CD4-positive, alpha-beta memory T cell (primary cell): ENCODE measurements around the gene RNF207. TPM values are rescaled to one million over a fixed set of nuclear protein-coding genes. Genes with fewer than 3 reads are reported as not detected.

Experiments used
- CTCF ChIA-PET: fragments of 350-600 bp; sonication (Branson Sonifier 250); formaldehyde crosslinking; loops from one replicate; lab custom pipeline; 2021; ENCODE audit warnings: inconsistent platforms; ENCODE audit not compliant: partially characterized antibody; lab: Charles Lee
- POLR2A ChIA-PET: fragments of 350-600 bp; sonication (Branson Sonifier 250); formaldehyde crosslinking; loops from one replicate; lab custom pipeline; 2021; ENCODE audit not compliant: partially characterized antibody; lab: Charles Lee
- DNase-seq, 5 donors: peaks; one replicate each; pipeline versions ENCODE4 v3.0.0 to v3.0.0-alpha.2; 2020 to 2022; ENCODE audit warnings: mixed read lengths in 1 of 5
- H3K27ac ChIP-seq: one replicate; pipeline ENCODE4 v1.7.0; 2013; ENCODE audit warnings: low read depth, low read length
- H3K27me3 ChIP-seq: 2 replicates; pipeline ENCODE4 v1.7.0; 2013; ENCODE audit warnings: mild to moderate bottlenecking, low read length, moderate library complexity; ENCODE audit not compliant: insufficient read depth
- H3K36me3 ChIP-seq: 2 replicates; pipeline ENCODE4 v1.7.0; 2013; ENCODE audit warnings: mild to moderate bottlenecking, low read length, moderate library complexity; ENCODE audit not compliant: insufficient read depth
- H3K4me1 ChIP-seq: 2 replicates; pipeline ENCODE4 v1.7.0; 2013; ENCODE audit warnings: mild to moderate bottlenecking, low read length, moderate library complexity; ENCODE audit not compliant: insufficient read depth
- H3K4me3 ChIP-seq, 2 donors: one replicate each; pipeline ENCODE4 v1.7.0; 2013; ENCODE audit warnings: low read length in 2 of 2, mild to moderate bottlenecking in 1 of 2
- H3K9me3 ChIP-seq, 2 donors: one replicate each; pipeline ENCODE4 v1.7.0; 2013; ENCODE audit warnings: low read length in 2 of 2, control low read depth in 1 of 2; ENCODE audit not compliant: control insufficient read depth in 1 of 2
- H3K27ac Mint-ChIP-seq, 7 donors: one replicate each; pipeline ENCODE4 v1.8.0; 2020 to 2021; ENCODE audit warnings: mixed read lengths in 7 of 7, mild to moderate bottlenecking in 6 of 7, inconsistent platforms in 3 of 7, moderate library complexity in 3 of 7
- H3K27me3 Mint-ChIP-seq, 2 donors: one replicate each; pipeline ENCODE4 v1.8.0; 2020 to 2021; ENCODE audit warnings: mixed read lengths in 2 of 2
- H3K36me3 Mint-ChIP-seq, 2 donors: one replicate each; pipeline ENCODE4 v1.8.0; 2020 to 2021; ENCODE audit warnings: mixed read lengths in 2 of 2, inconsistent platforms in 1 of 2, mild to moderate bottlenecking in 1 of 2
- H3K4me1 Mint-ChIP-seq, 4 donors: one replicate each; pipeline ENCODE4 v1.8.0; 2020 to 2021; ENCODE audit warnings: mixed read lengths in 4 of 4, mild to moderate bottlenecking in 1 of 4
- H3K4me3 Mint-ChIP-seq, 8 donors: one replicate each; pipeline ENCODE4 v1.8.0; 2020 to 2021; ENCODE audit warnings: mixed read lengths in 8 of 8, mild to moderate bottlenecking in 7 of 8, moderate library complexity in 6 of 8, inconsistent platforms in 3 of 8
- H3K9me3 Mint-ChIP-seq, 8 donors: one replicate each; pipeline ENCODE4 v1.8.0; 2020 to 2021; ENCODE audit warnings: mixed read lengths in 8 of 8, mild to moderate bottlenecking in 5 of 8, inconsistent platforms in 3 of 8, moderate library complexity in 1 of 8
- intact Hi-C: fragments of 100-400 bp; cut with micrococcal nuclease; formaldehyde crosslinking; loops from one replicate; pipeline ENCODE4 v1.15.1; 2023
- polyA plus RNA-seq, 2 donors: library from polyadenylated mRNA; unstranded; fragments of 300-500 nt; fragmentation: Illumina TruSeq; gene quantifications; one replicate each; pipeline ENCODE4 v1.2.3, GENCODE V29; 2021
- total RNA-seq, 2 experiments: library from RNA; stranded (reverse); gene quantifications; one replicate each; pipeline ENCODE4 v1.2.3, GENCODE V29; 2021

The RNF207 gene
- total and polyA plus RNA-seq, 4 experiments from 2014 or later, result 1.7 to 9.4 (median 5.3) TPM

- Mint-ChIP-seq H3K36me3 (no peaks in the 10 kb centered on the region), H3K9me3 (no peaks in the 10 kb centered on the region), H3K4me1 (no peaks in the 10 kb centered on the region), H3K27me3 (peaks cover 7 to 26% of the 10 kb centered on the region in 2 donors), H3K27ac (no peak overlapping the region), H3K4me3 (no peak overlapping the region)
- DNase-seq, result no peak
- CTCF ChIA-PET, result no interaction called here
- POLR2A ChIA-PET, result no interaction called here
- intact Hi-C loops, result no loop called here
- Histone ChIP-seq H3K4me1 (no peaks in the 10 kb centered on the region), H3K27ac (no peak overlapping the region), H3K4me3 (no peak overlapping the region), H3K9me3 (no peaks in the 10 kb centered on the region), H3K36me3 (no peaks in the 10 kb centered on the region), H3K27me3 (no peaks in the 10 kb centered on the region)
Measured at GRCh38 chr1:6163191-6163972, 42.5 kb upstream of the RNF207 start.

- no peak for DNase-seq
- Histone ChIP-seq H3K9me3 (no peaks in the 10 kb centered on the region), H3K27me3 (no peaks in the 10 kb centered on the region), H3K4me1 (no peaks in the 10 kb centered on the region), H3K27ac (no peak overlapping the region), H3K4me3 (no peak overlapping the region), H3K36me3 (no peaks in the 10 kb centered on the region)
- H3K4me3 Mint-ChIP-seq, result no peak overlapping the region
- ChIA-PET POLR2A (no interaction called here), CTCF (no interaction called here)
- no peaks in the 10 kb centered on the region for H3K9me3 Mint-ChIP-seq
- H3K4me1 Mint-ChIP-seq, result no peaks in the 10 kb centered on the region
- H3K27me3 Mint-ChIP-seq, result peaks cover 5 to 25% of the 10 kb centered on the region in 2 donors
- H3K27ac Mint-ChIP-seq, result no peak overlapping the region
- intact Hi-C loops, result no loop called here
- H3K36me3 Mint-ChIP-seq, result no peaks in the 10 kb centered on the region
Measured at GRCh38 chr1:6163973-6164617, 41.8 kb upstream of the RNF207 start.

DNA sequence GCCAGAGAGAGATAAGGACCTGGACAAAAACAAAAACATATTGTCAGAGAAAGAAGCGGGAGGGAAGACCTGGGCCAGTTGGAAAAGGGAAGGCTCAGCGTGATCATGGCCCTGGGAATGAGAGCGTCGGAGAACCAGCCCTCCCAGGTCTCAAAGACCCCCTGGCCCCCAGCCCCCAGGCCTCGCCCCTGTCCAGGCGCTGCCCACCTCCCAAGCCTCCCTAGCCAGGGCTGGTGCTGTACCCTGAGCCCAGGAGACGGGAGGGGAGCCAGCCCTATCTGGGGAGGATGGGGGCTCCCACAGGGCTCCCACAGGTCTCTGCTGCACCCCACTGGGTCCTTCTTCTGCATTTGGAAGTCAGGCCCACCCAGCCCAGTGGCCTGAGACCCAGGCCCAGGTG, 40.9 kb upstream of the RNF207 start:
- Mint-ChIP-seq H3K27ac (no peak overlapping the region), H3K4me3 (no peak overlapping the region), H3K36me3 (no peaks in the 10 kb centered on the region), H3K4me1 (no peaks in the 10 kb centered on the region), H3K27me3 (peaks cover 3 to 24% of the 10 kb centered on the region in 2 donors), H3K9me3 (no peaks in the 10 kb centered on the region)
- no peaks in the 10 kb centered on the region for H3K27me3 ChIP-seq
- ChIA-PET POLR2A (no interaction called here), CTCF (no interaction called here)
- no peaks in the 10 kb centered on the region for H3K9me3 ChIP-seq
- H3K27ac ChIP-seq, result no peak overlapping the region
- H3K4me1 ChIP-seq, result no peaks in the 10 kb centered on the region
- H3K4me3 ChIP-seq, result no peak overlapping the region
- intact Hi-C loops, result no loop called here
- DNase-seq, result no peak
- H3K36me3 ChIP-seq, result no peaks in the 10 kb centered on the region

GRCh38 chr1:6165441-6165985, 40.4 kb upstream of the RNF207 start:
- Mint-ChIP-seq H3K27me3 (peaks cover 3 to 24% of the 10 kb centered on the region in 2 donors), H3K36me3 (no peaks in the 10 kb centered on the region), H3K4me1 (no peaks in the 10 kb centered on the region), H3K9me3 (no peaks in the 10 kb centered on the region), H3K4me3 (no peak overlapping the region), H3K27ac (no peak overlapping the region)
- Histone ChIP-seq H3K27me3 (no peaks in the 10 kb centered on the region), H3K4me3 (no peak overlapping the region), H3K27ac (no peak overlapping the region), H3K9me3 (no peaks in the 10 kb centered on the region), H3K36me3 (no peaks in the 10 kb centered on the region), H3K4me1 (no peaks in the 10 kb centered on the region)
- DNase-seq, result no peak
- CTCF ChIA-PET, result no interaction called here
- POLR2A ChIA-PET, result no interaction called here
- intact Hi-C loops, result no loop called here

DNA sequence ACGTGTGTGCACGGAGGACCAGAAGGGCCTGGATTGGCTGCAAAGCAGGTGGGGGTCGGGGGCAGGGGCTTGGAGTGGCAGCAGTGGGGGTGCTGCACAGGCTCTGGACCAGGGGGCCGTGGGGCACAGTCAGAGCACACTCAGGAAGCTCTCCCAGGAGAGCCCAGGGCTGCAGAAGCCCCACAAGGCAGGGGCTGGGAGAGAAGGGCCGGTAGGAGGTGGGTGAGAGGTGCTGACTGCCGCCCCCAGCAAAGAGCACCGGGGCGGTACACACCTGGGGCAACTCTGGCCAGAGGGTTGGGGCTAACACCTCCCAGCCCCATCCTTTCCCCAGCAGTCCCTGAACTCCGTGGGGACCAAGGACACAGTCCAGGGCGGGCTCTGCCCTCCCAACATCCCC, 39.7 kb upstream of the RNF207 start:
- Histone ChIP-seq H3K9me3 (no peaks in the 10 kb centered on the region), H3K4me1 (no peaks in the 10 kb centered on the region), H3K4me3 (no peak overlapping the region), H3K27ac (no peak overlapping the region), H3K27me3 (no peaks in the 10 kb centered on the region), H3K36me3 (no peaks in the 10 kb centered on the region)
- POLR2A ChIA-PET, result no interaction called here
- CTCF ChIA-PET, result no interaction called here
- no peak overlapping the region for H3K27ac Mint-ChIP-seq
- H3K9me3 Mint-ChIP-seq, result no peaks in the 10 kb centered on the region
- H3K4me3 Mint-ChIP-seq, result no peak overlapping the region
- no peaks in the 10 kb centered on the region for H3K4me1 Mint-ChIP-seq
- intact Hi-C loops, result no loop called here
- no peak for DNase-seq
- peaks cover 3 to 20% of the 10 kb centered on the region in 2 donors for H3K27me3 Mint-ChIP-seq
- H3K36me3 Mint-ChIP-seq, result no peaks in the 10 kb centered on the region

- Mint-ChIP-seq H3K36me3 (no peaks in the 10 kb centered on the region), H3K27ac (no peak overlapping the region), H3K4me3 (no peak overlapping the region), H3K4me1 (no peaks in the 10 kb centered on the region), H3K9me3 (no peaks in the 10 kb centered on the region), H3K27me3 (peaks cover 3 to 26% of the 10 kb centered on the region in 2 donors)
- Histone ChIP-seq H3K4me3 (no peak overlapping the region), H3K27me3 (no peaks in the 10 kb centered on the region), H3K4me1 (no peaks in the 10 kb centered on the region), H3K9me3 (no peaks in the 10 kb centered on the region), H3K27ac (no peak overlapping the region), H3K36me3 (no peaks in the 10 kb centered on the region)
- POLR2A ChIA-PET, result no interaction called here
- CTCF ChIA-PET, result interaction anchor here (0.5 kb wide), 1 partner anchor 24 kb away, joined by 3 read pairs; no protein-coding TSS in a partner anchor
- no peak for DNase-seq
- intact Hi-C loops, result no loop called here
Measured at GRCh38 chr1:6166655-6167390, 39.1 kb upstream of the RNF207 start.
